LoVo (cell line): ENCODE data around the gene FXR2.

Experiments used
- DNase-seq: peaks from one replicate; pipeline ENCODE4 v3.0.0-alpha.2; 2016; ENCODE audit warnings: low spot score

The FXR2 gene

DNA sequence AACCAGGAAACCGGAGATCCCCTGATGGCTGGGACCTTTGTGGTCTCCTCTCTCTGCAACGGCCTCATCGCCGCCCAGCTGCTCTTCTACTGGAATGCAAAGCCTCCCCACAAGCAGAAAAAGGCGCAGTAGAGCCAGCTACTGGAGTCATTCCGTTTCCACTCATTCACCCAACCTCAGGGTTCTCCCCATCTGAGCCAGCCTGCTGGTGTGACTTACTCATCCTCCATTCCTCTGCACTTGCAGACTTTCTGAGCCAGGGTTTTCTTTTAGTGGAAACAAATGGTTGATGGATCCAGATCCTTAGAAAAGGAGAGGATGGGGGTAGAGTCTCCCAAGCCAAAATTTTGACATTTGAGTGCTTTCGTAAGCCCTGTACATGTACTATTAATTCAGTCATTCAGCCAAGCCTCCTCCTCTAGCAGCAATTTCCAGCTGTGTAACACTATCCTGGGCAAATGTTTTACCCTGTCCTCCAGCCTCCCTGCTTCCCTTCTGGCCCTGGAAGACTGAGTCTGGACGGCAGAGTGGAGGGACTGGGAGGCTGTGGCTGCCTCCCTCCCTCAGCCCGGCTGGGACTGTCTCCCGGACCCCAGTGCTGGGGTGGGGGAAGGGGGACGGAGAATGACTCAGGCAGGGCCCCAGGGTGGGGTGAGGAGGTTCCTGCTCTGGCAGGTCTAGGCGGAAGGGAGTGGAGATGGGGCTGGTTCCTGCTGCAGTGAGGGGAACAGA, 27.1 kb downstream of the FXR2 start:
- DNase-seq = no peak

DNA sequence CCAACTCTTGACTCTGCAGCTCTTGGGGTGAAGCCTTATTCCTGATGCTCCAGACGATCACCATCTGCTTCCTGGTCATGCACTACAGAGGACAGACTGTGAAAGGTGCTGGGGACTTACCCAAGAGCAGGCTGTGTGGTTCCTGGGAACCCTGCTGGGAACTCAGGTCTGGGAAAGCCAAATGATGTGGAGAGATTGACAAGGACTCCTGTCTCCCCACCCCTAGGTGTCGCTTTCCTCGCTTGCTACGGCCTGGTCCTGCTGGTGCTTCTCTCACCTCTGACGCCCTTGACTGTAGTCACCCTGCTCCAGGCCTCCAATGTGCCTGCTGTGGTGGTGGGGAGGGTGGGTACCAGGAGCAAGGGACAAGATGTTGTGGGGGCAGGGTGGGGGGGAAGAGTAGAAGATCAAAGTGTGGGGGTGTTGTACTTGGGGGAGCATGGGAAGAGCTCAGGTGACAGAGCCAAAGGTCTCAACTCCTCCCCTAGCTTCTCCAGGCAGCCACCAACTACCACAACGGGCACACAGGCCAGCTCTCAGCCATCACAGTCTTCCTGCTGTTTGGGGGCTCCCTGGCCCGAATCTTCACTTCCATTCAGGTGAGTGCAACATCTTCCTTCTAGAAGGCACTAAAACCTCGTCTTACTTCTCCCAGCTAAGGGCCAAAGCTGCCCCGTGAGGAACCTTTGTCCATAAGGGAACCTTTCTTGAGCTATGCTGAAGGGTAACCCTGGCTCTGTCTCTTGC, 27.9 kb downstream of the FXR2 start:
- no peak for DNase-seq

DNA sequence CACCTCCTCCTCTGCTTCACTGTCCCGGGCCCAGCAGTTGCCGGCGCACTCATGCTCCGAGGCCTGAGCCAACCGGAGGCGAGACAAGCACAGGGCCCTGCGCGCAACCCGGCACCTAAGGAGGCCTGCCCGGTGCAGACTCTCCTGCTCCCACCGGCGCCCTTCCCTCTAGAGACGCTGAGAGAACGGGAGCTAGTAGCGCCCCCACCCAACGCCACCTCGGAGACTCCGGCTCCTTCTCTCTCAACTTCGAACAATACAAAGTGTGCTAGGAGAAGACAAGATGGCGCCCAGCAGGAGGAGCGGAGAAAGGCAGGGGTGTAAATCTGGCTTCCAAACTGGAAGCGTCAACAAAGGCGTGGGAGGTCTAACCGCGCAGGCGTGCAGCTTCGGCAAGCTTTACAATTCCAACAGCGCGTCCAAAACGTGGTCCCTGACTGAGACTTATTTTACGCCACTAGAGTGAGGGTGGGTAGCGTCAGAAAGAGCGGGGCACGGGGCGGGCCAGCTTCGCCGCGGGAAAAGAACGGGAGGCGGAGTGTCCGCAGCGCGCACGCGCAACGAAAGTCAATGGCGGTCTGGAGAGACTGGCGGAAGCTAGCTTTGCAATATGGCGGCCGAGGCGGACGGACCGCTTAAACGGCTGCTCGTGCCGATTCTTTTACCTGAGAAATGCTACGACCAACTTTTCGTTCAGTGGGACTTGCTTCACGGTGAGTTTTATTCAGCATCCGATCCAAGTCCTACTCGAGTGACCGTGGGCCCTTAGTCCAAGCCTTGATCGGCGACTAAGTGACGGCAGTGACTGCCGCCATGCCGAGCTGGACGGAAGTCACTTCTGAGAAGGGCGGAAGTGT, 31.2 kb downstream of the FXR2 start, which contains the start of gene MPDU1:
Gene MPDU1, plus strand, starts transcription at position 600 of the 857 bp plus-strand sequence. Its CDS starts 11 bp downstream, at position 611.
- DNase-seq = peak; percentile 97

DNA sequence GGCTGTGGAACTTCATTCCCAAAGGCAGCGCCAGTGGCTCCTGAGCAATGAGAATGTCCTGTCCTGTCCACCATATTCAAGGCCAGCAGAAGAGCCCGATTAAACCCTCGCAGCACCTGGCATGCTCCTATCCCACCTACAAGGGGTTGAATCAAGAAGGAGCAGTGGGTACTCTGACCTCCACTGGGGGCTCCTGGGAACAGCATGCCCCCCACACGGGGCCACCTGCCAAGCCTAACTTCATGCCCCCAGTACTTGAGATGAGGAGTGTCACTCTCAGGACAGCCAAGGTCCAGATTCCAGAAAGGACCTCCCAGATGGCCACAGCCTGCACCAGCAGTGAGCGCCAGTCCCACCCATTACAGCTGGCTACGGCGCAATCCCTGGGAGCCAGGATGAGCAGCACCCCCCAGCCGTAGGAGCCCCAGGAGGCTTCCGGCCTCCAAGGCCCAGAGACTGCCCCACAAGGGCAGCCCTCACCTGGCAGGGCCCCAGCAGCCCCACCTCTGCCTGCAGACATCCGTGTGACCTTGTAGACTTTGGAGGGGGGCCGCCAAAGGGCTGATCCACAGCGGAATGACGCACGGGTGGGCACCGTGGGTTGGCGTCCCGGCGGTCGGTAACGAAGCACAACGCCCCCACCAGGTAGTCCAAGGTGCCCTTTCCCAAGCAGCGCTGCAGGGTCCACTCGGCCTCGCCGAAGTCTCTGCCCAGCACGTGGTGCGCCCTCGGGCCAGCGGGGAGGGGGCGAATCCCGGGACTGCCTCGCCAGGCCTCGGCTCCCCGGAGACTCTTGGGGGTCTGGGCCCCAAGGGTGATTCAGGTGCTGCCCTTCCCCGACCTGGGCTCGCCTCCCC, 32.1 kb downstream of the FXR2 start:
- no peak for DNase-seq

DNA sequence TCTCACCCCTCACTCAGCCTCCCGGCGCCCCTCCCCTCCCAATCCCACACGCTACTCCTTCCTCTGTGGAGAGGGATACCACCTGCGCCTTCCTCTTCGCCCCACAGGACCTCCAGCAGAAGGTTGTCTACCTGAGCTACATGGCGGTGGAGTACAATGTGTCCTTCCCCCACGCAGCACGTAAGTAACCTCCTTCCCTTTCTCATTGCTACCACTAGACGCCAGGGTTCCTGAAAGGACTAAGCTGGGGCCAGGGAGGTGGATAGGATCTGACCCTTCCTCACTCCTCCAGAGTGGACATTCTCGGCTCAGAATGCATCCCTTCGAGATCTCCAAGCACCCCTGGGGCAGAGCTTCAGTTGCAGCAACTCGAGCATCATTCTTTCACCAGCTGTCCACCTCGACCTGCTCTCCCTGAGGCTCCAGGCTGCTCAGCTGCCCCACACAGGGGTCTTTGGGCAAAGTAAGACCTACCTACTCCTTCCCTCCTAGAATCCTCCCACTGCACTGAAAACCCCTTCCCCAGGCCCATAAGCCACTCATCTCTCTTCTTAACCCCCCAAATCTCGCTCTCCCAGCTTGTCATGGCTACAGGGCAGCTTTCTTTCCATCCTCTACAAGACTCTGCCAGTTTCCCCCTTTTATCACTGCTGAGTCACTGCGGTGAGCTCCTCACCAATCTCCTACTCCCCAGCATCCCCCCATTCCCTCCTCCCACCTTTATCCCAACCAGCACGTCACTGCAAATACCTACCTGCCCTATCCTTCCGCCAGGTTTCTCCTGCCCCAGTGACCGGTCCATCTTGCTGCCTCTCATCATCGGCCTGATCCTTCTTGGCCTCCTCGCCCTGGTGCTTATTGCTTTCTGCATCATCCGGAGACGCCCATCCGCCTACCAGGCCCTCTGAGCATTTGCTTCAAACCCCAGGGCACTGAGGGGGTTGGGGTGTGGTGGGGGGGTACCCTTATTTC, 33.8 kb downstream of the FXR2 start:
- no peak for DNase-seq

DNA sequence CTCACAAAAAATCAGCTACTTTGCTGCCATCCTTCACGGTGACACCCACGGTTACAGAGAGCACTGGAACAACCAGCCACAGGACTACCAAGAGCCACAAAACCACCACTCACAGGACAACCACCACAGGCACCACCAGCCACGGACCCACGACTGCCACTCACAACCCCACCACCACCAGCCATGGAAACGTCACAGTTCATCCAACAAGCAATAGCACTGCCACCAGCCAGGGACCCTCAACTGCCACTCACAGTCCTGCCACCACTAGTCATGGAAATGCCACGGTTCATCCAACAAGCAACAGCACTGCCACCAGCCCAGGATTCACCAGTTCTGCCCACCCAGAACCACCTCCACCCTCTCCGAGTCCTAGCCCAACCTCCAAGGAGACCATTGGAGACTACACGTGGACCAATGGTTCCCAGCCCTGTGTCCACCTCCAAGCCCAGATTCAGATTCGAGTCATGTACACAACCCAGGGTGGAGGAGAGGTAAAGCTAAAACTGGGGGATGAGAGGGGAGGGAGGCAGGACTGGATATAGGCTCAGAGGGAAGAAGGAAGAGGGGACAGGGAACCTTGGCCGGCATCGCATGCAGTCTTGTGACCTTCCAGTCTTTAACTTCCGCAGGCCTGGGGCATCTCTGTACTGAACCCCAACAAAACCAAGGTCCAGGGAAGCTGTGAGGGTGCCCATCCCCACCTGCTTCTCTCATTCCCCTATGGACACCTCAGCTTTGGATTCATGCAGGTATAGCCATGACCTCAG, 34.7 kb downstream of the FXR2 start:
- no peak for DNase-seq

DNA sequence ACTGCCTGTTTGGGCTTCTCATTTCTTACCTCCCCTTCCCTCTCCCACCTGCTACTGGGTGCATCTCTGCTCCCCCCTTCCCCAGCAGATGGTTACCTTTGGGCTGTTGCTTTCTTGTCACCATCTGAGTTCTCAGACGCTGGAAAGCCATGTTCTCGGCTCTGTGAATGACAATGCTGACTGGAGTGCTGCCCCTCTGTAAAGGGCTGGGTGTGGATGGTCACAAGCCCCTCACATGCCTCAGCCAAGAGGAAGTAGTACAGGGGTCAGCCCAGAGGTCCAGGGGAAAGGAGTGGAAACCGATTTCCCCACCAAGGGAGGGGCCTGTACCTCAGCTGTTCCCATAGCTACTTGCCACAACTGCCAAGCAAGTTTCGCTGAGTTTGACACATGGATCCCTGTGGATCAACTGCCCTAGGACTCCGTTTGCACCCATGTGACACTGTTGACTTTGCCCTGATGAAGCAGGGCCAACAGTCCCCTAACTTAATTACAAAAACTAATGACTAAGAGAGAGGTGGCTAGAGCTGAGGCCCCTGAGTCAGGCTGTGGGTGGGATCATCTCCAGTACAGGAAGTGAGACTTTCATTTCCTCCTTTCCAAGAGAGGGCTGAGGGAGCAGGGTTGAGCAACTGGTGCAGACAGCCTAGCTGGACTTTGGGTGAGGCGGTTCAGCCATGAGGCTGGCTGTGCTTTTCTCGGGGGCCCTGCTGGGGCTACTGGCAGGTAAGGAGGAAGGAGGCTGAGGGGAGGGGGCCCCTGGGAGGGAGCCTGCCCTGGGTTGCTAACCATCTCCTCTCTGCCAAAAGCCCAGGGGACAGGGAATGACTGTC, 35.5 kb downstream of the FXR2 start, which contains the start of gene CD68:
Gene CD68, plus strand, starts transcription at position 638 of the 833 bp plus-strand sequence. Its CDS starts 40 bp downstream, at position 678.
- DNase-seq = peak; percentile 92

DNA sequence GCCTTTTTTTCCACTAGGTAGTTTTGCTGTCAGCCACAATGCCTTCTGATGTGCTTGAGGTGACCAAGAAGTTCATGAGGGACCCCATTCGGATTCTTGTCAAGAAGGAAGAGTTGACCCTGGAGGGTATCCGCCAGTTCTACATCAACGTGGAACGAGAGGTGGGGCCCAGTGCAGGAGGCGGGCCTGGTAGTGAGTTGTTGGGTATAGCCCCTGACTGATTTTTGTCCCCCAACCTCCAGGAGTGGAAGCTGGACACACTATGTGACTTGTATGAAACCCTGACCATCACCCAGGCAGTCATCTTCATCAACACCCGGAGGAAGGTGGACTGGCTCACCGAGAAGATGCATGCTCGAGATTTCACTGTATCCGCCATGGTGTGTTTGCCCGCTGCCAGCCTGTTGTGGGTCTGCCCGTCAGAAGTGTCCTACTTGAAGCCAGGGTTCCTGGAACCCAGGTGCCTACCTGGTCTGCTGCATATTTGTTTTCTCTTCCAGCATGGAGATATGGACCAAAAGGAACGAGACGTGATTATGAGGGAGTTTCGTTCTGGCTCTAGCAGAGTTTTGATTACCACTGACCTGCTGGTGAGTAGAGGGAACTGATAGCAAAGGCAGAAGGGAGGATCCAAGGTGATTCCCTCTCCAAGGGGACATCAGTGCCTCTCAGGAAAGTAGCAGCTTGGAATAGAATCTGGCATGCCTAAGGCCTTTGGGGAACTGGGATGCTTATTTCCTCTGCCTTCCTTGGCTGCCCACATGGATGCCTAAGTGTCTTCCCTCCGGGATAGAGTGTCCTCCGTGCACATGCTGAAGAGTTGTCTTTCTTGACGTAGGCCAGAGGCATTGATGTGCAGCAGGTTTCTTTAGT, 37.1 kb downstream of the FXR2 start:
- DNase-seq = no peak

DNA sequence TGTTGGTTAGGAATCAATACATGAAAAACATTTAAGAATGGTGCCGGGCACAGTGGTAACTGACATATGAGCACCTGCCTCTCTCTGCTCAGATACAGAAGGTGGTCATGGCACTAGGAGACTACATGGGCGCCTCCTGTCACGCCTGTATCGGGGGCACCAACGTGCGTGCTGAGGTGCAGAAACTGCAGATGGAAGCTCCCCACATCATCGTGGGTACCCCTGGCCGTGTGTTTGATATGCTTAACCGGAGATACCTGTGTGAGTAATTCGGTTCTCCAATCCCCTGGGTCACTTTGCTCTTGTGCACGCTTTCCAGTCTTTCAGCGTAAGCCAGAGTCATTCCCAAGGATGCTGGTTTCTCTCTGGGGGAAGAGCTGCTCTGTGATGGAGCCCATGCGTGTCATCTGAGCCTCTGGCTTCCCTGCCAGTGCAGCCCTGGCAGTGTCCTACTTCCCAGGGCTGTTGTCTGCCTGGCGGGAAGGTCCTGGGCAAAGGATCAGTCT, 38.2 kb downstream of the FXR2 start:
- DNase-seq = no peak

DNA sequence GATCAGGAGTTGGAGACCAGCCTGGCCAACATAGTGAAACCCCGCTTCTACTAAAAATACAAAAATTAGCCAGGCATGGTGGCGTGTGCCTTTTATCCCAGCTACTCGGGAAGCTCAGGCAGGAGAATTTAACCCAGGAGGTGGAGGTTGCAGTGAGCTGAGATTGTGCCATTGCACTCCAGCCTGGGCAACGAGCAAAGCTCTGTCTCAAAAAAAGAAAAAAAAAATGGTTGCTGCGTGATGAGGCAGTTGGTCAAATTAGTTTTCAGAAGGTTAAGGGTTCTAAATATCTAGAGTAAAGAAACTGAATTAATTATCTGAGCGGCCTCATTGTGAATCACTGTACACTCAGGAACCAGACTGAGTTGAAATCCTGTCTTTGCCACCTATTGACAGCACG, 38.7 kb downstream of the FXR2 start:
- no peak for DNase-seq

DNA sequence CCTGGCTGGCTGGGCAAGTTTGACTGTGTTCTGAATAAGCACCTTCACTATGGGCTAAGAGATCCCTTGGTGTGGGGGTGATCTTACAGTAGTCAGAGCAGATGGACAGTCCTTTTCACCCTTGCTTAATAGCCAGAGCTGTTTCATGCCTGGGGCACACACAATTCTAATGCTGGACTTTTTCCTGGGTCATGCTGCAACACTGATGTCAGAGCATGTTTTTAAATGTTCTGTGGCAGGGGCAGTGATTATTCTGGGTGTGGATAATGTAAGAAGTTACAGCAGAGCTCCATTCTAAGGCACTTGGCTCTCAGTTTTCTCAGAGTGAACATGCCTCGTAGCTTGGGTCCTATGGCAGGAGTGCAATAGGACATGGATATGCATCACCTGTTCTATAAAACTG, 39.2 kb downstream of the FXR2 start:
- DNase-seq = no peak

DNA sequence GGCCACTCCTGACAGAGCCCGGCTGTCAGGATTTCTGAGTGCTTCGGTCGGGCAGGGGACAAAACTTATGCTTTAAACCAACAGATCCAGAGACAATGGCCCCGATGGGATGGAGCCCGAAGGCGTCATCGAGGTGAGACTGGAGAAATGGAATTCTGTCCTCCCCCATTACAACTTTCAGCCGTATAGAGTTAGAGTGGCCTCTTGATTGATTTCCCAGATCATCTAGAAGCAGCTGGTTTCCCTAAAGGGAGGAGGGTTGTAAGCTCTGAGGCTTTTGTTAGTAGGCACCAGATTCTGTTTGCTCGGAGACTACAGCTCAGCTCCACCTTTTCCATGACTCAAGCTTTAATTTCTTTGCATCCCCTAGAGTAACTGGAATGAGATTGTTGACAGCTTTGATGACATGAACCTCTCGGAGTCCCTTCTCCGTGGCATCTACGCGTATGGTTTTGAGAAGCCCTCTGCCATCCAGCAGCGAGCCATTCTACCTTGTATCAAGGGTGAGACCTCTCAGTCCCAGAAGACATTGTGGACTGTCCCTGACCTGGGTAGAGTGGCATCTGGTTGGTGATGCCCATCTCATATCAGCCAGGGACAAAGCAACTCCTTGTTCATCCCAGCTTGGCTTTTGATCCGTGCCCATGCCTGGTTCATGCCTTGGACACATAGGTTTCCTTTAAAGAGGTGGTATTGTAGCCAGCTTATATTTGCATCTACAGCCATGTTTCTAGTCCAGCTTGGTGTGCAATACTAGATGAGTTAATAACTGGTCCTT, 40.3 kb downstream of the FXR2 start:
- DNase-seq = no peak

DNA sequence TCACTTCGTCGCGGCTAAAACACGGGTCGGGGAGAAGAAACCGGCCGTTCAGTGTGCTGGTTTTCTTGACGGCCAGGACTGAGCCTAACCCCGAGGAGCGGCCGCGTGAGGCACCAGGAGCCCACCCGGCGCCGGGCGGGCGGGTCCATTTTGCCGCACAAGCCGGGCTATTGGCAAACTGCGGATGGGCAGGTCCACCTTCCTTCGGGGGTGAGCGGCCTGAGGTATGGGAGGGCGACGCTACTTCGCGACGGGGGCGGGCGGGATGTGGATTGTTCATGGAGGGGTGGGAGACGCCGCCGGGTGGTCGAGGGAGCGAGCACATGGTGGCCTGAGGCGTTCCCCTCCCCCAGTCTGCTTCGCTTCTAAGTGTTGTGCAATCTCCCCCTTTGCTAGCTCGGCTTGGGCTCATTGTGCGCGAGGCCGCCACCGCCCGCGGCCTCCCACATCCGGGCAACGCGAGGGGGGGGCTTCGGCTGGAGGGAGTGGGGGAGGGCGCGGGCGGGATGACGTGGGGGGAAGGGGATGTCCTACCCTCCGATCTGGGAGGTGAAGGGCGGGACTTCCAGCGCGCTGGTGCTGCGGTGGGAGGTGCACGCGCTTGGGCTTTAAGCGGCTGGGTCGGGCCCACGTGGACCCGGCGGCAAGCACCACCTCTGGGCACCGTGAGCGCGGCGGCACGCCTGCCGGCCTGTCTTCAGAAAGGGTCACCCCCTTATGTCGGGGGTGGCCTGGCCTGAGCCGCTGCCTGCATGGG, 41.2 kb downstream of the FXR2 start:
- peak; percentile 73 for DNase-seq

DNA sequence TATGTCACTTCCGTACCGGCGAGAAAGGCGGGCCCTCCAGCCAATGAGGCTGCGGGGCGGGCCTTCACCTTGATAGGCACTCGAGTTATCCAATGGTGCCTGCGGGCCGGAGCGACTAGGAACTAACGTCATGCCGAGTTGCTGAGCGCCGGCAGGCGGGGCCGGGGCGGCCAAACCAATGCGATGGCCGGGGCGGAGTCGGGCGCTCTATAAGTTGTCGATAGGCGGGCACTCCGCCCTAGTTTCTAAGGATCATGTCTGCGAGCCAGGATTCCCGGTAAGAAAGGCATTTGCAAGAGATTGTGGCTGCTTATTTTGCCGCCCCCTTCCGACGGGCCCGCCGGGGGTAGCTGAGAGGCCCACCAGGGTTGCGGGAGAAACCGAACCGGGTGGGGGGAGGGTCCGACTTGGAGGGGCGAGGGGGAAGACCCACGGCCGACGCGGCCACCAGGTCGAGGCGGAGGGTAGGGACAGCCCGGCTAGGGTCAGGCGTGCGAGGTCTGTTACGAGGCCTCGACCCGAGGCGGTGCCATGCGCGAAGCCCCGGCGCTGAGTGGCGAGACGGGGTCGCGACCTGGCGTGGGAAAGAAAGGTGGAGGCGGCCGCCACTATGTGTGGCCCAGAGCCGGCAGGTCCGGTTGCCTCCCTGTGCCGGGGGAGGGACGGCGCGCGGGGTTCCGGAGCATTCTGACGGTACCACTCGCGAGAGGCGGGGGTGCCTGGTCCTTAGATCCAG, 41.9 kb downstream of the FXR2 start:
- DNase-seq = peak; percentile 98

DNA sequence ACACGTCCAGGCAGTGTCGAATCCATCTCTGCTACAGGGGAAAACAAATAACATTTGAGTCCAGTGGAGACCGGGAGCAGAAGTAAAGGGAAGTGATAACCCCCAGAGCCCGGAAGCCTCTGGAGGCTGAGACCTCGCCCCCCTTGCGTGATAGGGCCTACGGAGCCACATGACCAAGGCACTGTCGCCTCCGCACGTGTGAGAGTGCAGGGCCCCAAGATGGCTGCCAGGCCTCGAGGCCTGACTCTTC, 42.4 kb downstream of the FXR2 start:
- no peak for DNase-seq
